COLO668 (cell line): Measurements from ENCODE around the gene PAGE2B.
"Not testable (repeated sequence)": the region's sequence is repeated elsewhere in the genome, so short reads cannot be mapped to it uniquely, and the experiment has no call there.

ENCODE experiments used
- DNase-seq: peaks from one replicate; lab custom pipeline; 2025; ENCODE audit not compliant: unreplicated experiment; lab: John Stamatoyannopoulos, UW

PAGE2B gene

GRCh38 chrX:55107911-55108310 lies 33.1 kb downstream of the PAGE2B start:
- no peak for DNase-seq

- DNase-seq: no peak
These were observed 34.5 kb downstream of the PAGE2B start for GRCh38 chrX:55109306-55109705.

GRCh38 chrX:55111578-55112254 lies 36.9 kb downstream of the PAGE2B start:
- peak; percentile 41 for DNase-seq

GRCh38 chrX:55116589-55116988 lies 41.8 kb downstream of the PAGE2B start:
- DNase-seq: not testable (repeated sequence)

GRCh38 chrX:55118574-55118973 lies 43.7 kb downstream of the PAGE2B start:
- DNase-seq: no peak

- DNase-seq: no peak
These were observed 44.4 kb downstream of the PAGE2B start for GRCh38 chrX:55119271-55119670.

GRCh38 chrX:55119712-55120111 lies 44.9 kb downstream of the PAGE2B start:
- DNase-seq: no peak

- no peak for DNase-seq
These were observed 46.0 kb downstream of the PAGE2B start for GRCh38 chrX:55120761-55121358.

- DNase-seq: no peak
These were observed 49.1 kb downstream of the PAGE2B start for GRCh38 chrX:55123900-55124299.

GRCh38 chrX:55127692-55128091 lies 52.9 kb downstream of the PAGE2B start:
- DNase-seq: no peak
